ENCODE measurements around the gene RFT1.
A peak's percentile ranks its signal among the peaks of the same experiment; 100 is the strongest.

RFT1 gene

GRCh38 chr3:53139906-53140846 is 9.9 kb upstream of the RFT1 start:
- no peak for TF ChIP-seq CTCF (conservative IDR thresholded peaks at IDR 0.05)
- H3K27ac ChIP-seq = peak overlapping the region; percentile 99

GRCh38 chr3:53137835-53138446 is 7.7 kb upstream of the RFT1 start:
- no peak for TF ChIP-seq CTCF (conservative IDR thresholded peaks at IDR 0.05)
- no peak overlapping the region for H3K27ac ChIP-seq

GRCh38 chr3:53137221-53137620 is 7.0 kb upstream of the RFT1 start:
- TF ChIP-seq CTCF (conservative IDR thresholded peaks at IDR 0.05) = no peak
- peak overlapping the region; percentile 88; the same call in 1 of the 2 replicates for H3K27ac ChIP-seq

- TF ChIP-seq CTCF (conservative IDR thresholded peaks at IDR 0.05) = peak; percentile 95
- H3K27ac ChIP-seq = peak overlapping the region; percentile 88
These were observed 4.5 kb upstream of the RFT1 start for GRCh38 chr3:53134631-53135232.

GRCh38 chr3:53132347-53132746 is 2.1 kb upstream of the RFT1 start:
- peak overlapping the region; percentile 88; the same call in 1 of the 2 replicates for H3K27ac ChIP-seq
- TF ChIP-seq CTCF (conservative IDR thresholded peaks at IDR 0.05) = no peak

GRCh38 chr3:53131096-53131495 is 861 bp upstream of the RFT1 start:
- no peak for TF ChIP-seq CTCF (conservative IDR thresholded peaks at IDR 0.05)
- H3K27ac ChIP-seq = peak overlapping the region; percentile 88

GRCh38 chr3:53129344-53129743 is 891 bp downstream of the RFT1 start:
- peak overlapping the region; percentile 88 for H3K27ac ChIP-seq
- TF ChIP-seq CTCF (conservative IDR thresholded peaks at IDR 0.05) = no peak

Measured in VCaP (cell line).